ENCODE data around the gene TRABD2A. TPM values are rescaled to one million over a fixed set of nuclear protein-coding genes. Genes with fewer than 3 reads are reported as not detected.
A peak's percentile ranks its signal among the peaks of the same experiment; 100 is the strongest.

Gene TRABD2A
- total and polyA plus RNA-seq, 9 of the 15 experiments (the other 6 are each of a cell fraction or from before 2014, with no cell fraction given), result 0.07 to 0.45 (median 0.25) TPM

- TF ChIP-seq MLLT1 (IDR thresholded peaks at IDR 0.05), result peak in 1 of 2 experiments; percentile 57; a peak in 2 of 4 replicates
- peak; percentile 62; the same call in 1 of the 2 replicates for TF ChIP-seq HDAC2 (IDR thresholded peaks at IDR 0.05)
- peak in 1 of 2 experiments; percentile 94; a peak in 2 of 4 replicates for TF ChIP-seq ZNF639 (CRISPR knock-in tag; conservative IDR thresholded peaks at IDR 0.05 in 1 of 2, IDR thresholded peaks at IDR 0.05 in 1 of 2)
- TF ChIP-seq ZNF197 (CRISPR knock-in tag; IDR thresholded peaks at IDR 0.05; ENCODE audit: low read depth), result 0 out of 2 replicates have a peak, but pooled peaks have one; percentile 56
- no peak for TF ChIP-seq ZFP91 (CRISPR knock-in tag; IDR thresholded peaks at IDR 0.05)
- TF ChIP-seq ZFP1 (CRISPR knock-in tag; IDR thresholded peaks at IDR 0.05), result no peak
- no peak for TF ChIP-seq ZNF75A (CRISPR knock-in tag; IDR thresholded peaks at IDR 0.05)
- no peak for TF ChIP-seq LEF1 (IDR thresholded peaks at IDR 0.05)
- peak; percentile 74 to 76 for TF ChIP-seq NRF1 (conservative IDR thresholded peaks at IDR 0.05 in 1 of 2, IDR thresholded peaks at IDR 0.05 in 1 of 2)
- no peak for TF ChIP-seq ZNF3 (CRISPR knock-in tag; IDR thresholded peaks at IDR 0.05)
- peak; percentile 49; the same call in 1 of the 2 replicates for TF ChIP-seq EP400 (IDR thresholded peaks at IDR 0.05)
- peak; percentile 80 for TF ChIP-seq ATF7 (IDR thresholded peaks at IDR 0.05)
- TF ChIP-seq SIN3A (IDR thresholded peaks at IDR 0.05; ENCODE audit: borderline replicate concordance in 2 of 2, control insufficient read depth in 1 of 2, low read depth in 2 of 2, low read length in 2 of 2), result peak in 1 of 2 experiments; percentile 72; a peak in 3 of 4 replicates
- peak; percentile 90 for TF ChIP-seq CXXC5 (CRISPR knock-in tag; IDR thresholded peaks at IDR 0.05)
- TF ChIP-seq HLTF (IDR thresholded peaks at IDR 0.05), result no peak; the same call in 1 of the 2 replicates
- no peak for TF ChIP-seq E2F4 (CRISPR knock-in tag; IDR thresholded peaks at IDR 0.05; ENCODE audit: low read depth)
- no peak for TF ChIP-seq IRF2 (CRISPR knock-in tag; IDR thresholded peaks at IDR 0.05)
- no peak for TF ChIP-seq NCOA2 (IDR thresholded peaks at IDR 0.05; ENCODE audit: partially characterized antibody in 2 of 2)
- TF ChIP-seq ZNF133 (CRISPR knock-in tag; IDR thresholded peaks at IDR 0.05), result no peak
- TF ChIP-seq SMARCC2 (IDR thresholded peaks at IDR 0.05; ENCODE audit: low read depth), result peak; percentile 34; the same call in 1 of the 2 replicates
- TF ChIP-seq RB1 (IDR thresholded peaks at IDR 0.05; ENCODE audit: low read depth), result peak; percentile 81
- TF ChIP-seq MED1 (CRISPR knock-in tag; IDR thresholded peaks at IDR 0.05; ENCODE audit: borderline replicate concordance), result no peak
Measured at GRCh38 chr2:84905181-84906107, 24.6 kb upstream of the TRABD2A start, which contains the start of gene TMSB10 (continued).
